HEK293 (cell line): Measurements from ENCODE around the gene OR4K2.

Experiments used
- CTCF ChIA-PET: fragments of 350-600 bp; formaldehyde crosslinking; extraction: SDS; loops from one replicate; lab custom pipeline; 2021; ENCODE audit warnings: antibody characterized with exemption; lab: Yijun Ruan, JAX
- POLR2A ChIA-PET: fragments of 300-600 bp; formaldehyde crosslinking; extraction: SDS; loops from one replicate; lab custom pipeline; 2020; ENCODE audit warnings: antibody characterized with exemption, inconsistent platforms; lab: Yijun Ruan, JAX
- H3K27ac ChIP-seq: fragments of 200-500 bp; sonication (Bioruptor generic); 2 replicates; pipeline ENCODE4 v1.5.1; 2014; ENCODE audit warnings: low read depth, low read length, control low read depth, inconsistent platforms; ENCODE audit errors: extremely low read depth
- H3K36me3 ChIP-seq, 2 experiments: fragments of 200-500 bp in 1 of 2; sonication (Bioruptor generic) in 1 of 2; 1 replicate in 1 of 2; 2 replicates in 1 of 2; pipeline ENCODE4 v1.5.1; 2014 to 2017; ENCODE audit warnings: inconsistent platforms in 2 of 2, low read length in 2 of 2; ENCODE audit not compliant: control insufficient read depth in 2 of 2, insufficient read depth in 1 of 2
- H3K4me1 ChIP-seq: fragments of 200-500 bp; sonication (Bioruptor generic); 2 replicates; pipeline ENCODE4 v1.5.1; 2014; ENCODE audit warnings: mild to moderate bottlenecking, low read length, inconsistent platforms; ENCODE audit not compliant: control insufficient read depth, insufficient read depth
- H3K4me3 ChIP-seq: 2 replicates; pipeline ENCODE4 v1.5.1; 2011; ENCODE audit warnings: low read depth, mild to moderate bottlenecking, control low read depth, low read length, moderate library complexity
- H3K9me3 ChIP-seq: fragments of 200-500 bp; sonication (Bioruptor generic); 2 replicates; pipeline ENCODE4 v1.5.1; 2014; ENCODE audit warnings: low read depth, low read length, inconsistent platforms; ENCODE audit not compliant: control insufficient read depth, insufficient read depth
- GLIS1 ChIP-seq: fragments of 450-650 bp; formaldehyde crosslinking; IDR thresholded peaks from 2 replicates; pipeline ENCODE4 v1.5.1; 2016; ENCODE audit warnings: missing biosample characterization, missing genetic modification characterization
- ZBTB17 ChIP-seq: fragments of 450-650 bp; formaldehyde crosslinking; IDR thresholded peaks from 2 replicates; pipeline ENCODE4 v1.5.1; 2016; ENCODE audit warnings: missing biosample characterization, missing genetic modification characterization
- ZFP3 ChIP-seq: fragments of 450-650 bp; formaldehyde crosslinking; IDR thresholded peaks from 2 replicates; pipeline ENCODE4 v1.5.1; 2016; ENCODE audit warnings: low read depth, missing biosample characterization, missing genetic modification characterization
- ZIC2 ChIP-seq: fragments of 450-650 bp; formaldehyde crosslinking; IDR thresholded peaks from 2 replicates; pipeline ENCODE4 v1.5.1; 2016; ENCODE audit warnings: missing biosample characterization, missing genetic modification characterization
- ZNF19 ChIP-seq: fragments of 450-650 bp; formaldehyde crosslinking; IDR thresholded peaks from 2 replicates; pipeline ENCODE4; 2016; ENCODE audit warnings: missing biosample characterization, missing genetic modification characterization, low read depth
- ZNF335 ChIP-seq: fragments of 450-650 bp; formaldehyde crosslinking; conservative IDR thresholded peaks from 2 replicates; pipeline ENCODE4 v1.5.1; 2016; ENCODE audit warnings: missing biosample characterization, missing genetic modification characterization
- ZNF350 ChIP-seq: fragments of 450-650 bp; formaldehyde crosslinking; IDR thresholded peaks from 2 replicates; pipeline ENCODE4 v1.5.0; 2017; ENCODE audit warnings: missing biosample characterization, mild to moderate bottlenecking, missing genetic modification characterization
- ZNF530 ChIP-seq: fragments of 450-650 bp; formaldehyde crosslinking; IDR thresholded peaks from 2 replicates; pipeline ENCODE4 v1.5.1; 2016; ENCODE audit warnings: low read depth, missing biosample characterization, missing genetic modification characterization
- ZNF549 ChIP-seq: fragments of 450-650 bp; IDR thresholded peaks from 2 replicates; pipeline ENCODE4 v1.5.1; 2018; ENCODE audit warnings: missing biosample characterization, missing genetic modification characterization, mild to moderate bottlenecking, inconsistent platforms, moderate library complexity
- ZNF596 ChIP-seq: fragments of 450-650 bp; IDR thresholded peaks from 2 replicates; pipeline ENCODE4 v1.5.0; 2018; ENCODE audit warnings: missing biosample characterization, mild to moderate bottlenecking, missing genetic modification characterization, moderate library complexity
- ZNF629 ChIP-seq: fragments of 450-650 bp; formaldehyde crosslinking; IDR thresholded peaks from 2 replicates; pipeline ENCODE4 v1.5.1; 2017; ENCODE audit warnings: missing biosample characterization, missing genetic modification characterization
- ZNF654 ChIP-seq: fragments of 450-650 bp; formaldehyde crosslinking; IDR thresholded peaks from 2 replicates; pipeline ENCODE4 v1.5.1; 2016; ENCODE audit warnings: low read depth, missing biosample characterization, missing genetic modification characterization
- ZNF791 ChIP-seq: fragments of 450-650 bp; formaldehyde crosslinking; IDR thresholded peaks from 2 replicates; pipeline ENCODE4 v1.5.1; 2016; ENCODE audit warnings: missing biosample characterization, missing genetic modification characterization
- TF ChIP-seq, protein P1 (sequence below): fragments of 450-650 bp; formaldehyde crosslinking; IDR thresholded peaks from 2 replicates; pipeline ENCODE4 v1.5.1; 2016; ENCODE audit warnings: missing biosample characterization, missing genetic modification characterization
- TF ChIP-seq, protein P2 (sequence below): fragments of 450-650 bp; formaldehyde crosslinking; IDR thresholded peaks from 2 replicates; pipeline ENCODE4 v1.5.1; 2016; ENCODE audit warnings: missing biosample characterization, missing genetic modification characterization
- TF ChIP-seq, protein P3 (sequence below): fragments of 450-650 bp; formaldehyde crosslinking; IDR thresholded peaks from 2 replicates; pipeline ENCODE4 v1.5.1; 2017; ENCODE audit warnings: missing biosample characterization, missing genetic modification characterization
- TF ChIP-seq, protein P4 (sequence below): fragments of 450-650 bp; formaldehyde crosslinking; IDR thresholded peaks from 2 replicates; pipeline ENCODE4 v1.5.1; 2016; ENCODE audit warnings: missing biosample characterization, missing genetic modification characterization

The OR4K2 gene

DNA sequence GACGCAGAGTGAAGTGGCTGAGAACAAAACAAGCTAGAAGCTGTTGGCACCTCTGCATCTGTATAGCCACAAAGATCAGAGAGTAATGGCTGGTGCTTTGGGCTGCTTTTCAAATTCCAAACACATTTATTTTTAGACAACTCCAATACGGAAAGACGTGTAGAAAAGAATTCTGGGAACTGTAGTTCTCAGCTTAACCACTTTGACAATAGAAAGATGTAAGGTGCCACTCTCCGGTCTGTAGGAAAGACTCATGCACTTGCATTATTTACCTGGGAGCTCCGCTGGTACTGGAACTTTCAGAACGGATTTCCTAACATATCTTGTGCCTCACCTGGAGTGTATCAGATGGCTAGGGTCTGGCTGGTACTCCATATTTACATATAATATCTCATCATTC lies 1.8 kb upstream of the OR4K2 start:
- TF ChIP-seq, protein P1, sequence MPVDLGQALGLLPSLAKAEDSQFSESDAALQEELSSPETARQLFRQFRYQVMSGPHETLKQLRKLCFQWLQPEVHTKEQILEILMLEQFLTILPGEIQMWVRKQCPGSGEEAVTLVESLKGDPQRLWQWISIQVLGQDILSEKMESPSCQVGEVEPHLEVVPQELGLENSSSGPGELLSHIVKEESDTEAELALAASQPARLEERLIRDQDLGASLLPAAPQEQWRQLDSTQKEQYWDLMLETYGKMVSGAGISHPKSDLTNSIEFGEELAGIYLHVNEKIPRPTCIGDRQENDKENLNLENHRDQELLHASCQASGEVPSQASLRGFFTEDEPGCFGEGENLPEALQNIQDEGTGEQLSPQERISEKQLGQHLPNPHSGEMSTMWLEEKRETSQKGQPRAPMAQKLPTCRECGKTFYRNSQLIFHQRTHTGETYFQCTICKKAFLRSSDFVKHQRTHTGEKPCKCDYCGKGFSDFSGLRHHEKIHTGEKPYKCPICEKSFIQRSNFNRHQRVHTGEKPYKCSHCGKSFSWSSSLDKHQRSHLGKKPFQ = no peak
- TF ChIP-seq, protein P2, sequence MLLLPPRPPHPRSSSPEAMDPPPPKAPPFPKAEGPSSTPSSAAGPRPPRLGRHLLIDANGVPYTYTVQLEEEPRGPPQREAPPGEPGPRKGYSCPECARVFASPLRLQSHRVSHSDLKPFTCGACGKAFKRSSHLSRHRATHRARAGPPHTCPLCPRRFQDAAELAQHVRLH (tag by site-specific recombination) = no peak
- TF ChIP-seq ZNF791 (tag by site-specific recombination) (no peak), ZFP3 (no peak), ZNF549 (no peak), ZNF335 (tag by site-specific recombination) (peak; percentile 49), ZBTB17 (no peak), ZNF350 (no peak), ZNF654 (tag by site-specific recombination) (no peak)
- Histone ChIP-seq H3K36me3 (no peaks in the 10 kb centered on the region), H3K27ac (no peak overlapping the region), H3K4me1 (no peaks in the 10 kb centered on the region), H3K4me3 (no peak overlapping the region), H3K9me3 (no peaks in the 10 kb centered on the region)
- ChIA-PET CTCF (no interaction called here), POLR2A (no interaction called here)

DNA sequence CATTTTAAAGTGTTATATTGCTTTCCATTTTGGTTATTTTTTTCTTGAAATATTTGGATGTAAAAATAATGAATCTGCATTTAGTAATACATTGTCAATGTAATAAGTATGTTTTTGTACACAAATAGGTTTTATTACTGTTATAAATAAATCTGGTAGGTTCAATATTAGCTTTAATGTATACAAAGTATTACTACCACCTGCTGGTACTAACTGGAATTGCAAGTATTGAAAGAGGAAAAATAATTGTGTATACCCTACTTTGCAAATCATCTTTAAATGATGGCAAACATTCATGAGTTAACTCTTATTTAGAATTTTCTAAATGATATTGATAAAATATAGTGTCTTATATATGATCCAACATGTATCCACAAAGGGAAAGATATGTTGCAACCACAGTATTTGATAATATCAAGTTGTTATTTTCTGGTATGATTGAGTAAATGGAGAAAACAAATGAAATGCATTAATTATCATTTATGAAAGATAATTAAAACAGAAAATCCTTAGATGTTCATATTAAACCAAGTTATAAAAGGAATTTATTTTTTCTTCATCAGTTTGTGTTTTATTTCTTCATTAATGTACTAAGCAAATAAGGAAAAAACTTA lies 3.2 kb downstream of the OR4K2 start:
- CTCF ChIA-PET = interaction anchor here (0.6 to 1.5 kb wide), 4 partner anchors 15 to 1227 kb away, joined by 3 to 5 read pairs (median 4); no protein-coding TSS in a partner anchor
- no peak overlapping the region for H3K27ac ChIP-seq

DNA sequence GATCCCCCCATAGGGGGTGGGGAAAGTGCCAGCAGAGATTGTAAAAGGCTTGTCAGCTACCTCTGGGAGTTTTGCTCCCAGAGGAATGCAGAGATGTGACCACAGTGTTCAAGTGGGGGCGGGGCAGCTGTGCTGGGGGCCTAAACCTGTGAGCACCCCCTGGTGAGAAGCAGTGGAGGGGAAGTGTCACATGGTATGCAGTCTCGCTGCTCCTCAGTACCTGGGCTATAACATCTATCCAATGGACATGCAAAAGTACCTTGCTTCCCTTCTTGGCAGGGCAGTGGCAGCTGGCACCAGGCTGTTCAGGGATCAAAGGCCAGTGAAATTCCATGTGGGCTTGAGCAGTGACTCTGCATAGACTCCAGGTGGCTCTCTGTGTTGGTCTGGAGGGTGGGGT lies 20.3 kb downstream of the OR4K2 start:
- TF ChIP-seq ZNF530 (tag by site-specific recombination) (no peak), GLIS1 (tag by site-specific recombination) (0 out of 2 replicates have a peak, but pooled peaks have one; percentile 13)
- TF ChIP-seq, all 188 proteins: peak for 1
- Histone ChIP-seq H3K4me3 (no peak overlapping the region), H3K4me1 (no peaks in the 10 kb centered on the region), H3K27ac (no peak overlapping the region), H3K9me3 (no peaks in the 10 kb centered on the region), H3K36me3 (no peaks in the 10 kb centered on the region)
- ChIA-PET CTCF (no interaction called here), POLR2A (no interaction called here)

More for the DNA sequence above, 3.2 kb downstream of the OR4K2 start:
- H3K36me3 ChIP-seq = no peaks in the 10 kb centered on the region
- H3K4me1 ChIP-seq = no peaks in the 10 kb centered on the region
- POLR2A ChIA-PET = no interaction called here
- H3K4me3 ChIP-seq = no peak overlapping the region
- no peaks in the 10 kb centered on the region for H3K9me3 ChIP-seq
- no peak for TF ChIP-seq ZNF549
- TF ChIP-seq, protein P3, sequence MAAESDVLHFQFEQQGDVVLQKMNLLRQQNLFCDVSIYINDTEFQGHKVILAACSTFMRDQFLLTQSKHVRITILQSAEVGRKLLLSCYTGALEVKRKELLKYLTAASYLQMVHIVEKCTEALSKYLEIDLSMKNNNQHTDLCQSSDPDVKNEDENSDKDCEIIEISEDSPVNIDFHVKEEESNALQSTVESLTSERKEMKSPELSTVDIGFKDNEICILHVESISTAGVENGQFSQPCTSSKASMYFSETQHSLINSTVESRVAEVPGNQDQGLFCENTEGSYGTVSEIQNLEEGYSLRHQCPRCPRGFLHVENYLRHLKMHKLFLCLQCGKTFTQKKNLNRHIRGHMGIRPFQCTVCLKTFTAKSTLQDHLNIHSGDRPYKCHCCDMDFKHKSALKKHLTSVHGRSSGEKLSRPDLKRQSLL (tag by site-specific recombination) = no peak
- no peak for TF ChIP-seq ZIC2
- TF ChIP-seq ZNF19 (tag by site-specific recombination) = no peak
- TF ChIP-seq, protein P4, sequence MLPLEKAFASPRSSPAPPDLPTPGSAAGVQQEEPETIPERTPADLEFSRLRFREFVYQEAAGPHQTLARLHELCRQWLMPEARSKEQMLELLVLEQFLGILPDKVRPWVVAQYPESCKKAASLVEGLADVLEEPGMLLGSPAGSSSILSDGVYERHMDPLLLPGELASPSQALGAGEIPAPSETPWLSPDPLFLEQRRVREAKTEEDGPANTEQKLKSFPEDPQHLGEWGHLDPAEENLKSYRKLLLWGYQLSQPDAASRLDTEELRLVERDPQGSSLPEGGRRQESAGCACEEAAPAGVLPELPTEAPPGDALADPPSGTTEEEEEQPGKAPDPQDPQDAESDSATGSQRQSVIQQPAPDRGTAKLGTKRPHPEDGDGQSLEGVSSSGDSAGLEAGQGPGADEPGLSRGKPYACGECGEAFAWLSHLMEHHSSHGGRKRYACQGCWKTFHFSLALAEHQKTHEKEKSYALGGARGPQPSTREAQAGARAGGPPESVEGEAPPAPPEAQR (tag by site-specific recombination) = no peak
- TF ChIP-seq ZNF596 (tag by site-specific recombination) = no peak
- TF ChIP-seq GLIS1 (tag by site-specific recombination) = no peak
- TF ChIP-seq ZNF629 (tag by site-specific recombination) = no peak
